Psoas muscle (tissue), 8 donors: ENCODE measurements around the gene CYBA. TPM values are rescaled to one million over a fixed set of nuclear protein-coding genes. Genes with fewer than 3 reads are reported as not detected.

ENCODE experiments used
- ATAC-seq, 4 donors: fragments of 200-7000 bp; cut with Tn5 transposase; one replicate each; pipeline ENCODE4 v1.9.1; 2020; ENCODE audit warnings: moderate library complexity in 3 of 4, mild to moderate bottlenecking in 2 of 4
- DNase-seq, 2 donors: peaks; one replicate each; pipeline ENCODE4 v3.0.0-alpha.2; 2020
- H3K27ac ChIP-seq: fragments of 200-600 bp; one replicate; pipeline ENCODE4 v1.8.0; 2022
- H3K27me3 ChIP-seq, 3 donors: fragments of 200-600 bp in 1 of 3; one replicate each; pipeline versions ENCODE4 v1.6.1 to v1.8.0; 2013 to 2022; ENCODE audit warnings: low read length in 2 of 3, mild to moderate bottlenecking in 2 of 3, moderate library complexity in 1 of 3; ENCODE audit not compliant: insufficient read depth in 3 of 3
- H3K36me3 ChIP-seq, 2 donors: fragments of 200-600 bp in 1 of 2; one replicate each; pipeline versions ENCODE4 v1.6.1 to v1.8.0; 2013 to 2022; ENCODE audit warnings: low read depth in 1 of 2, mild to moderate bottlenecking in 1 of 2, moderate library complexity in 1 of 2; ENCODE audit not compliant: insufficient read depth in 1 of 2
- H3K4me1 ChIP-seq: fragments of 200-600 bp; one replicate; pipeline ENCODE4 v1.8.0; 2022
- H3K4me3 ChIP-seq: fragments of 200-600 bp; one replicate; pipeline ENCODE4 v1.8.0; 2022; ENCODE audit warnings: mild to moderate bottlenecking
- H3K9me3 ChIP-seq: fragments of 200-600 bp; one replicate; pipeline ENCODE4 v1.8.0; 2022
- CTCF ChIP-seq: fragments of 200-600 bp; IDR thresholded peaks from one replicate; pipeline ENCODE4 v1.8.0; 2022; ENCODE audit warnings: antibody characterized with exemption
- WGBS, 3 donors: extraction: QIAGEN DNeasy Blood & Tissue Kit; methylation state at CpG; one replicate each; pipeline versions ENCODE4 v1.1.6 to v1.1.7; 2013; 5-methylcytosine and 5-hydroxymethylcytosine counted together
- intact Hi-C, 2 donors: fragments of 100-400 bp; cut with DNase I; formaldehyde crosslinking; loops; one replicate each; pipeline versions ENCODE4 v1.11.0 to v1.14.2; 2022
- polyA plus RNA-seq, 3 donors: library from polyadenylated mRNA; stranded (reverse); fragments of 200-250 nt; gene quantifications; one replicate each; pipeline ENCODE4 v1.2.3, GENCODE V29; 2013
- total RNA-seq, 4 donors: library from RNA; stranded (reverse); fragmentation: NEBNext Ultra II Directional in 2 of 4; extraction: Animal tissue kit (Norgen Biotek cat#: 25700) in 2 of 4; gene quantifications; one replicate each; pipeline versions ENCODE4 v1.2.1 to v1.2.4, GENCODE V29; 2021 to 2023
- donor health status: healthy with polysubstance abuse.
- donor health status: DM: no; HTN: no; CAD: no; lungs with moderate emphysema.
- donor health status: Bipolar disorder and iron deficiency.
- donor health status: healthy.
- donor health status: DM: yes; HTN: yes; CAD: no.
- donor health status: DM: no; HTN: no; CAD: no.
- donor health status: DM: no; HTN: no; CAD: no.
- donor health status: DM: yes; HTN: yes; CAD: no.

The CYBA gene
- total and polyA plus RNA-seq, 7 donors = 9.1 to 28.0 (median 19.4) TPM

GRCh38 chr16:88691924-88692560 is 41.2 kb upstream of the CYBA start:
- no peak for TF ChIP-seq CTCF
- H3K27ac ChIP-seq = no peak overlapping the region

GRCh38 chr16:88691129-88691813 is 40.4 kb upstream of the CYBA start:
- H3K4me3 ChIP-seq = no peak overlapping the region
- no peaks in the 10 kb centered on the region for H3K27me3 ChIP-seq
- peaks cover 0 to 4% of the 10 kb centered on the region in 2 donors for H3K36me3 ChIP-seq
- H3K4me1 ChIP-seq = peaks cover 36% of the 10 kb centered on the region
- intact Hi-C loops = no loop called here
- ATAC-seq (no peak), DNase-seq (no peak)
- TF ChIP-seq CTCF = no peak
- H3K27ac ChIP-seq = no peak overlapping the region
- 86 to 90% (median 89%) methylated on average over 33 of the region's 33 CpGs for WGBS, 3 donors
- H3K9me3 ChIP-seq = no peaks in the 10 kb centered on the region

More at GRCh38 chr16:88691924-88692560, 41.2 kb upstream of the CYBA start:
- Histone ChIP-seq H3K9me3 (no peaks in the 10 kb centered on the region), H3K4me3 (no peak overlapping the region), H3K27me3 (no peaks in the 10 kb centered on the region), H3K4me1 (peaks cover 30% of the 10 kb centered on the region), H3K36me3 (peaks cover 0 to 11% of the 10 kb centered on the region in 2 donors)
- ATAC-seq = no peak
- no peak for DNase-seq
- WGBS, 3 donors = 77 to 84% (median 78%) methylated on average over 25 to 26 of the region's 26 CpGs
- intact Hi-C loops = no loop called here

- WGBS, 3 donors = 79 to 86% (median 81%) methylated on average over 21 of the region's 21 CpGs
Observed at GRCh38 chr16:88690341-88691128, 39.7 kb upstream of the CYBA start.

More at GRCh38 chr16:88690341-88691128, 39.7 kb upstream of the CYBA start:
- Histone ChIP-seq H3K4me3 (no peak overlapping the region), H3K4me1 (peaks cover 32% of the 10 kb centered on the region), H3K36me3 (no peaks in the 10 kb centered on the region), H3K9me3 (no peaks in the 10 kb centered on the region), H3K27me3 (no peaks in the 10 kb centered on the region), H3K27ac (no peak overlapping the region)
- TF ChIP-seq CTCF = no peak
- DNase-seq = no peak
- intact Hi-C loops = no loop called here
- no peak for ATAC-seq
